GM21423 (cell line): ENCODE measurements around the gene UGT2A3.
A peak's percentile ranks its signal among the peaks of the same experiment; 100 is the strongest.
"Not testable (repeated sequence)": the region's sequence is repeated elsewhere in the genome, so short reads cannot be mapped to it uniquely, and the experiment has no call there.

Source experiments
- ATAC-seq: cut with Tn5 transposase; IDR thresholded peaks from one replicate; pipeline ENCODE4 v1.9.1; 2021; ENCODE audit warnings: mild to moderate bottlenecking, moderate library complexity; ENCODE audit not compliant: unreplicated experiment

UGT2A3 gene

GRCh38 chr4:68951078-68951805 is at the start of gene UGT2A3:
UGT2A3 (minus strand) TSS chr4:68951804; CDS start chr4:68951760, 44 bp downstream.
- ATAC-seq, result no peak

- ATAC-seq, result no peak
Observed at GRCh38 chr4:68997040-68997439, 45.4 kb upstream of the UGT2A3 start.

GRCh38 chr4:68995292-68995691 is 43.7 kb upstream of the UGT2A3 start:
- no peak for ATAC-seq

GRCh38 chr4:68987007-68987406 is 35.4 kb upstream of the UGT2A3 start:
- peak; percentile 95 for ATAC-seq

- ATAC-seq, result no peak
Observed at GRCh38 chr4:68985442-68985841, 33.8 kb upstream of the UGT2A3 start.

GRCh38 chr4:68984947-68985346 is 33.3 kb upstream of the UGT2A3 start:
- no peak for ATAC-seq

GRCh38 chr4:68963374-68963773 is 11.8 kb upstream of the UGT2A3 start:
- no peak for ATAC-seq

- ATAC-seq, result no peak
Observed at GRCh38 chr4:68962868-68963267, 11.3 kb upstream of the UGT2A3 start.

- ATAC-seq, result no peak
Observed at GRCh38 chr4:68960294-68961163, 8.9 kb upstream of the UGT2A3 start.

- not testable (repeated sequence) for ATAC-seq
Observed at GRCh38 chr4:68959085-68959484, 7.5 kb upstream of the UGT2A3 start.

- no peak for ATAC-seq
Observed at GRCh38 chr4:68954126-68954525, 2.5 kb upstream of the UGT2A3 start.

GRCh38 chr4:68953056-68953596 is 1.5 kb upstream of the UGT2A3 start:
- ATAC-seq, result no peak

- no peak for ATAC-seq
Observed at GRCh38 chr4:68951806-68952585, 392 bp upstream of the UGT2A3 start.

- ATAC-seq, result no peak
Observed at GRCh38 chr4:68950033-68950432, 1.6 kb downstream of the UGT2A3 start.

- no peak for ATAC-seq
Observed at GRCh38 chr4:68948985-68949384, 2.6 kb downstream of the UGT2A3 start.

- ATAC-seq, result no peak
Observed at GRCh38 chr4:68948044-68948743, 3.4 kb downstream of the UGT2A3 start.

GRCh38 chr4:68929076-68929737 is 22.4 kb downstream of the UGT2A3 start:
- no peak for ATAC-seq

- no peak for ATAC-seq
Observed at GRCh38 chr4:68927165-68927564, 24.4 kb downstream of the UGT2A3 start.

GRCh38 chr4:68922202-68922601 is 29.4 kb downstream of the UGT2A3 start:
- ATAC-seq, result not testable (repeated sequence)

GRCh38 chr4:68921051-68921450 is 30.6 kb downstream of the UGT2A3 start:
- ATAC-seq, result no peak
